ENCODE measurements around the gene MT3.

Gene MT3

DNA sequence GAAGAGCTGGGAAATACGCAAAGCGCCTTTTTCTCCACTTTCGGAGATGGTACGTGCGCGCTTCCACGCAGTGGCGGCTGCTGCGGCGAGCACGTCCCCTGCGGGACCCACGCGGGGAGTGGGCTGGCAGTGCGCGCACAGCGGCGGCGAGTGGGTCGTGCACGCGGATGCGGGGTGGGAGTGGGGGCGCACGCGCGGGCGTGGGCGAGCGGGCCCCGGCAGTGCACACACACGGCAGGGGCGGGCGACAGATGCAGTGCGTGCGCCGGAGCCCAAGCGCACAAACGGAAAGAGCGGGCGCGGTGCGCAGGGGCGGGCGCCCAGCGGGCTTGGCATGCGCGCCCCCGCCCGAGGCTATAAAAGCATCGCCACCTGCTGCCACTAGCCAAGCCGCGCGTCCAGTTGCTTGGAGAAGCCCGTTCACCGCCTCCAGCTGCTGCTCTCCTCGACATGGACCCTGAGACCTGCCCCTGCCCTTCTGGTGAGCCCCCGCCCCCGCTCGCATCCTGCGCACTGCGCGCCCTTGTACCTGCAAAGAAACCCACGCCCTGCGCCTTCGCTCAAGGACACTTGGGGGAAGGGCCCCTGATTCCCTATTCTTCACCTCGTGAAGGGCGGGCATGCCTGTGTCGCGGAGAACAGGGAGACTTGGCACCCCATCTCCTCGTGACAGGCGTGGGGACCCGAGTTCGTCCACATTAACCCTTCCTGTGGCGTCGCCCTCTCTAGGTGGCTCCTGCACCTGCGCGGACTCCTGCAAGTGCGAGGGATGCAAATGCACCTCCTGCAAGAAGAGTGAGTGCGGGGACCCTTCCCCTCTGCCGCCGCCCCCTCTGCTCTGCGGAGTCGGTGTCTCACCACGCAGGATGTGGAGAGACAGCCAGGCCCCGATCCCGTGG, at the start of gene MT3:
Gene MT3, plus strand, starts transcription at position 388 of the 899 bp plus-strand sequence. Its CDS starts 63 bp downstream, at position 451.
- Histone ChIP-seq H3K4me3 (ENCODE audit: low read length) (peak within 1 kb of the TSS; percentile 61), H3K9me3 (ENCODE audit: control insufficient read depth, low read length) (no peaks in the 10 kb centered on the region), H3K36me3 (ENCODE audit: control insufficient read depth, insufficient read depth, low read length, severe bottlenecking) (no peaks in the 10 kb centered on the region), H3K9ac (ENCODE audit: low read length) (no peak within 1 kb of the TSS), H3K4me1 (ENCODE audit: control insufficient read depth, insufficient read depth, low read length) (peaks cover 19% of the 10 kb centered on the region), H3K27me3 (replicated peaks; ENCODE audit: control insufficient read depth, insufficient read depth, low read length) (peaks cover 30% of the 10 kb centered on the region)
- DNase-seq (ENCODE audit: low read depth), result peak; percentile 59

DNA sequence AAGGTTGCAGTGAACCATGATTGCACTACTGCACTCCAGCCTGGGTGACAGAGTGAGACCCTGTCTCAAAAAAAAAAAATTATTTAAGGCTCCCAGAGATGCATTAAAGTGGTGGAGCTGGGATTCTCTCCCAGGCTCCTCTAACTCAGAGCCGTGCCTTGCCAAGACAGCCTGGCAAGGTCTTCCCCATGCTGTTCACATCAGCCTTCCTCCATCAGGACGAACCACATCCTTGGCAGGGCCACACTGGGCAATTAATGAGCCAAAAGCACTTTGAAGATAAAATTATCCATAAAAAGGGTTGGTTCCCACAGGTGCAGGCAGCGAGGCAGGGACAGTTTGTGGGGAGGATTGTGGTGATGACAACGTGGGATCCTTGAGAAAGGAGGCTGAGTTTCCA, 49.7 kb upstream of the MT3 start:
- no peak overlapping the region for H3K9ac ChIP-seq (ENCODE audit: low read length)
- peaks cover 10% of the 10 kb centered on the region for H3K27me3 ChIP-seq (replicated peaks; ENCODE audit: control insufficient read depth, insufficient read depth, low read length)
- no peaks in the 10 kb centered on the region for H3K9me3 ChIP-seq (ENCODE audit: control insufficient read depth, low read length)
- DNase-seq (ENCODE audit: low read depth), result no peak
- H3K4me3 ChIP-seq (ENCODE audit: low read length), result no peak overlapping the region
- peaks cover 11% of the 10 kb centered on the region for H3K4me1 ChIP-seq (ENCODE audit: control insufficient read depth, insufficient read depth, low read length)
- H3K36me3 ChIP-seq (ENCODE audit: control insufficient read depth, insufficient read depth, low read length, severe bottlenecking), result no peaks in the 10 kb centered on the region

DNA sequence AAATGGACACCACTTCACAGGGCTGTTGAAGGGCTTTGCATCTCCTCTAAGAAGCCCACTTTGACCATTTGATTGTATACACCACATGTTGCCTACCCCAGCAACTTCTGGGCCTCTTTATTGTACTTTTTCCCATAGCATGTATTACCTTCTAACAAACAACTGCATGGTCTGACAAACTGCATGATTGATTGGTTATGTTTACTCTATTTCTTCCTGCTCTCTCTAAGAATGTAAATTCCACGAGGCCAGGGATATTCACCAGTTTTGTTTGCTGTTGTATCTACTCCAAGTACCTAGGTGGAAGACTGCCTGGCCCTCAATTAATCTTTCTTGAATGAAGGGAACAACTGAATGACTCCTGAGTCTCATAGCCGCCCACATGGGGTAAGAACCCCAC, 47.3 kb upstream of the MT3 start:
- no peak for DNase-seq (ENCODE audit: low read depth)
- H3K36me3 ChIP-seq (ENCODE audit: control insufficient read depth, insufficient read depth, low read length, severe bottlenecking), result no peaks in the 10 kb centered on the region
- no peak overlapping the region for H3K4me3 ChIP-seq (ENCODE audit: low read length)
- H3K9ac ChIP-seq (ENCODE audit: low read length), result no peak overlapping the region
- peaks cover 7% of the 10 kb centered on the region for H3K4me1 ChIP-seq (ENCODE audit: control insufficient read depth, insufficient read depth, low read length)
- peaks cover under 1% of the 10 kb centered on the region for H3K27me3 ChIP-seq (replicated peaks; ENCODE audit: control insufficient read depth, insufficient read depth, low read length)
- H3K9me3 ChIP-seq (ENCODE audit: control insufficient read depth, low read length), result no peaks in the 10 kb centered on the region

DNA sequence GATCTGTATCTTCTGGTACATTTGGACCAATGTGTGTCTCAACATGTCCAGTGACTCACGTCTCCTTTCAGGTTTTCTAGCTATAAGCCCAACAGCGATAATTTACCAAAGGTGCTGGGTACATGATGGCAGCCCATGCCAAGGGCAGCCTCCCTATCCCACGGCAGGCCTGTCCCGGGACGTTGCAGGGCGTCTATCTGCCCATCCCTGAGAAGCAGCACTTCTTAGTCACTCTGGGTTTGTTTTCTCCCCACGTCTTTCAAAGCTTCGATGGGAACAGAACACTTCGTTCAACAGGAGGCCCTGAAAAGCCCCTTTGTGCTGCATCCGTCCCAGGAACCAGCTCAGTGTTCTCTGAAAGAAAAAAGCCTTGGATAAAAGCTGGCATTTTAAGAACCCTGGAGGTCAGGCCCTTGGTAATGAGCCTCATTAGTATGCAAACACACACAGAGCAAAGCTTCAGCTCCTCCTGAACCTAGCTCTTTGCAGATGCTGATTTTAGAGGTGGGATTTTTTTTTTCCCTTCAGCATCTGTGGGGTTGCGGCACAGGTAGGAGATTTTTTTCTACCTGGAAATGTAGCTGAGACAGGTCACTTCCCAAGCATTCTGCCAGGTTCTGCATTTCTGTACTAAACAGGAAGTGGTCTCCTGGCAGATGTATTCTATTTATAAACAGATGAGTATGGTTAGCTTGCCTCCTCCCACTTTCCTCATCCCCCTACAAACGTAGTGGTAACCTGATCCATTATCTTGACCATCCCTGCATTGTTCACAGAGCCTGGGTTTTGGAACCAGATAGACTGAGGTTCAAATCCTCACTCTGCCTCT, 42.0 kb upstream of the MT3 start:
- DNase-seq (ENCODE audit: low read depth), result no peak
- Histone ChIP-seq H3K4me1 (ENCODE audit: control insufficient read depth, insufficient read depth, low read length) (peaks cover 5% of the 10 kb centered on the region), H3K4me3 (ENCODE audit: low read length) (no peak overlapping the region)

DNA sequence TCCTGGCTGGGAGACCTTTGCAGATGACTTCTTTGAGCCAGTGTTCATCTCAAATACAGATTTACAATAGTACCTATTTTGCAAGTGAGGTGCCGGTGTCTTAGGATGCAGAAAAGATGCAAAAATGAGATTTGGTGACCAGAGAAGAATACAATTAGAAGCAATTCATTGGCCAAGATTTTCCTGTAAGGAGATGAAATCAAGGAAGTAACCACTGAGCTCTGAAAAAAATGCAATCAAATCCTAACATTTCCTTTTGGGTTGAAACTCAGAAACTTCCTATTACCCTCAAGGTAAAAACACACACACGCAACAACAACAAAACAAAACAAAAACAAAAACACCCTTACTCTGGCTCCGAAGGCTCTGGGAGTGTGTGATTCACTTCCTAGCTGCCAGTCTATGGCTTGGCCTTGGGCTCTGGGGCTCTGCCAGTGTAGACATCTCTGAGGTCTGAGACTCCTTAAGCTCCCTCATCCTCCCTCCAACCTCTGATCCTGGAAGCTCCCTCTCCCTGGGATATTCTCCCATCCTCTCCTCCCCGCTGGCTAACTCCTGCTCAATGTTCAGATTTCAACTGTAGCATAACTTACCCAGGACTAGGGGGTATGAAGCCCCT, 41.3 kb upstream of the MT3 start:
- H3K4me3 ChIP-seq (ENCODE audit: low read length), result no peak overlapping the region
- no peaks in the 10 kb centered on the region for H3K27me3 ChIP-seq (replicated peaks; ENCODE audit: control insufficient read depth, insufficient read depth, low read length)
- no peak for DNase-seq (ENCODE audit: low read depth)
- peaks cover 5% of the 10 kb centered on the region for H3K4me1 ChIP-seq (ENCODE audit: control insufficient read depth, insufficient read depth, low read length)
- H3K36me3 ChIP-seq (ENCODE audit: control insufficient read depth, insufficient read depth, low read length, severe bottlenecking), result no peaks in the 10 kb centered on the region
- no peaks in the 10 kb centered on the region for H3K9me3 ChIP-seq (ENCODE audit: control insufficient read depth, low read length)
- H3K9ac ChIP-seq (ENCODE audit: low read length), result no peak overlapping the region

More for the DNA sequence above, 42.0 kb upstream of the MT3 start:
- no peaks in the 10 kb centered on the region for H3K27me3 ChIP-seq (replicated peaks; ENCODE audit: control insufficient read depth, insufficient read depth, low read length)
- H3K9me3 ChIP-seq (ENCODE audit: control insufficient read depth, low read length), result no peaks in the 10 kb centered on the region
- H3K36me3 ChIP-seq (ENCODE audit: control insufficient read depth, insufficient read depth, low read length, severe bottlenecking), result no peaks in the 10 kb centered on the region
- no peak overlapping the region for H3K9ac ChIP-seq (ENCODE audit: low read length)

DNA sequence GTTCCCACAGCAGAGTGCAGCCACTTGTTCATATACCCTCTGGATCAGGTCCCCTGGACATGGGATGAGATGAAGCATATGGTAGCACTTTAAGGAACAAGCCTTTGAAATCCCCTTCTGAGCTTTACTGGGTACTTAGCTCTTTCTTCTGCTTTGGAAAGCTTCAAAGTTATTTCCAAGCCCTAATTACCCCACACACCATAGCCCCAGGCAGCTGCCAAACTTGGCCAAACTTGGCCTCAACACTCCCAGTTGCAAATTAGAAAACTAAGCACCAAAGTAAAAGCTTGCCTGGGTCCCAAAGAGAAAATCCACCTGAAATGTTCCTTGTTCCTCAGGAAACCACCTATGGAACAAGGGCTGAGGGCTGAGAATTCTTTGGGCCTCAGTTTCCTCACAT, 40.2 kb upstream of the MT3 start:
- H3K4me3 ChIP-seq (ENCODE audit: low read length), result no peak overlapping the region
- no peak overlapping the region for H3K9ac ChIP-seq (ENCODE audit: low read length)
- no peak for DNase-seq (ENCODE audit: low read depth)
- peaks cover 5% of the 10 kb centered on the region for H3K4me1 ChIP-seq (ENCODE audit: control insufficient read depth, insufficient read depth, low read length)
- H3K9me3 ChIP-seq (ENCODE audit: control insufficient read depth, low read length), result no peaks in the 10 kb centered on the region
- no peaks in the 10 kb centered on the region for H3K27me3 ChIP-seq (replicated peaks; ENCODE audit: control insufficient read depth, insufficient read depth, low read length)
- H3K36me3 ChIP-seq (ENCODE audit: control insufficient read depth, insufficient read depth, low read length, severe bottlenecking), result no peaks in the 10 kb centered on the region

DNA sequence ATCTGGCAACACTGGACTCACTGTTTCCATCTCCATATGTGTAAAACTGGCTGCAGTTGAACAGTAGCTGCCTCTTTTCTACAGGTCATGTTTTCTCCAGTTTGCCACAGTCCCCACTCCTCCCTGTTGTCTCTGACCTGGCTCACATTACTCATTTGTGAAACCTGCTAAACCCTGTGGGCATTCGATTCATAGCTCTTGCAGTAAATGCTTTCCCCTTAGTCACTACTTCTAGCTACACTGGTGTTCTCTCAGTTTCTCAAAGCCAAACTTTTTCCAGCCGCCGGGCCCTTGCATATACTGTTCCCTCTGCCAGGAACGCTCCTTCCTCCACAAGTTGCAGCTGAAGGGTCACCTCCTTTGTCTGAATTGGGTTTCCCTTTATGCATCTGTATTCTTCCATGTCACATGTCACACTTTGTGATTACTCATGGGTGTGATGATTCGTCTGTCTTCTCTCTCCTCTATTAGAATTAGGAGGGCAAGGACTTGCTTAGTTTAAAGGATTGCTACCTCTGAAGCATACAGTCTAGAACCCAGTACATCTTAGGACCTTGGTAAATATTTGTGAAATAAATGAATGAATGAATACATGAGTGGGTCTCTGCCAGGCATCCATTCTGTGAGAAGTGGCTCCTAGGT, 39.5 kb upstream of the MT3 start:
- H3K9me3 ChIP-seq (ENCODE audit: control insufficient read depth, low read length), result no peaks in the 10 kb centered on the region
- peaks cover 5% of the 10 kb centered on the region for H3K4me1 ChIP-seq (ENCODE audit: control insufficient read depth, insufficient read depth, low read length)
- H3K9ac ChIP-seq (ENCODE audit: low read length), result no peak overlapping the region
- DNase-seq (ENCODE audit: low read depth), result no peak
- H3K36me3 ChIP-seq (ENCODE audit: control insufficient read depth, insufficient read depth, low read length, severe bottlenecking), result no peaks in the 10 kb centered on the region
- H3K4me3 ChIP-seq (ENCODE audit: low read length), result no peak overlapping the region
- peaks cover 6% of the 10 kb centered on the region for H3K27me3 ChIP-seq (replicated peaks; ENCODE audit: control insufficient read depth, insufficient read depth, low read length)

DNA sequence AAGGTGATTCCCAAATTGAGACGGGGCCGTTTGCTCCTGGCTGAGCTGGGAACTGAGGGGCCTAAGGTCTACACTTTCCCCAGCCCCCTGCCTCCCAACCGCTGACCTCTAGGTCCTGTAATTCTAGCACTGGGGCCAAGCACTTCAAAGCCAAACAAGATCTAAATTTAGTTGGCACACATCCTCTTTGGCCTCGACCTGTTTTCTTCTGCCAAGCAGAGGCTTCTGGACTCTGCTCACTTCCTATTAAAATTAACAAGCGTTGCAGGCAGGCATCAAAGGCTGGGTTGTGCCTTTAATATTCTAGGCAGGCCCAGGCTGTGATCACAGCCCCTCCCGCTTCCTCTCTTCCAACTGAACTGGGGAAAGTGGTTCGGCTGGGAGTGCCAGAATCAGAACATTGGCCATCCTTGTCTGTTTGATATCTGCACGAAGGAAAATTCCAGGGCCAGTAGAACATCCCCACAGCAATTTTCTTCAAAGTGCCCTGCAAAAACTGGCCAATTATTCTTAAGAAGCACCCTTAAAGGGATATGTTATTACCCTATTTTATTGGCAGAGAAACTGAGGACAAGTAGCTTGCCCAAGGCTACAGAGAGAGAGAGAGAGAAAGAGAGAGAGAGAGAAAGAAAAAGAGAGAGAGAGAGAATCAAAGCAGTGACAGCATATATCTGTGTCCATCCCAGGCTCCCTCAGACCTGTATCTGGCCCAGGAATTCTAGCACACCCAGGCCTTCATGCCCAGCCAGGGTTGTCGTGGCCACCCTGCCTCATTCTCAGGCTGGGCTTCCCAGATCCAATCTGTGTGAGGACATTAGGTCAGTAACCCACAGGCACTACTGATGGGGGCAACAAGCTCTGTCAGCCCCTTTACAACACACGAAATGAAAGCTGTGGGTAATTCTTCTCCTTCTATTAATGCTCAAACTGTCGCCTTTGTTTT, 37.3 kb upstream of the MT3 start:
- peaks cover 8% of the 10 kb centered on the region for H3K27me3 ChIP-seq (replicated peaks; ENCODE audit: control insufficient read depth, insufficient read depth, low read length)
- no peak for DNase-seq (ENCODE audit: low read depth)
- H3K9me3 ChIP-seq (ENCODE audit: control insufficient read depth, low read length), result no peaks in the 10 kb centered on the region
- H3K36me3 ChIP-seq (ENCODE audit: control insufficient read depth, insufficient read depth, low read length, severe bottlenecking), result no peaks in the 10 kb centered on the region
- H3K4me1 ChIP-seq (ENCODE audit: control insufficient read depth, insufficient read depth, low read length), result peaks cover 5% of the 10 kb centered on the region
- no peak overlapping the region for H3K4me3 ChIP-seq (ENCODE audit: low read length)
- no peak overlapping the region for H3K9ac ChIP-seq (ENCODE audit: low read length)

DNA sequence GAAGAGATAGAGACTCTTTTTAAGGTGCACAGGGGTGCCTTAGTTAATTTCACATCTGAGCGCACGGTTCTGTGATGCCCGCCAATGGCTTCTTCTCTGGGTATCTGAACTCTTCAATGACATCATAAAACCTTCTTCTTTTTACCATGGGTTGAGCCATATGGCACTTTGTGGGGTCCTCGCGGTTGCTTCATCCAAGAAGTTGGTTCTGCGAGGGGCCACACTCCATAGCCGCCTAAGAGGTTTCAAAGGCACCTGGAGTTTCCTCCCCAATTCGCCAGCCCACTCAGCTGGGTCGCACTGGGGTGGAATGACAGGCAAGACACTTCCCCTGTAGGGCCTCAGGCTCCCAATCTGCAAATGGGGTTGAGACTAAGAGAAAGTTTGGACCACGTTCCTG, 34.9 kb upstream of the MT3 start:
- peaks cover 5% of the 10 kb centered on the region for H3K4me1 ChIP-seq (ENCODE audit: control insufficient read depth, insufficient read depth, low read length)

DNA sequence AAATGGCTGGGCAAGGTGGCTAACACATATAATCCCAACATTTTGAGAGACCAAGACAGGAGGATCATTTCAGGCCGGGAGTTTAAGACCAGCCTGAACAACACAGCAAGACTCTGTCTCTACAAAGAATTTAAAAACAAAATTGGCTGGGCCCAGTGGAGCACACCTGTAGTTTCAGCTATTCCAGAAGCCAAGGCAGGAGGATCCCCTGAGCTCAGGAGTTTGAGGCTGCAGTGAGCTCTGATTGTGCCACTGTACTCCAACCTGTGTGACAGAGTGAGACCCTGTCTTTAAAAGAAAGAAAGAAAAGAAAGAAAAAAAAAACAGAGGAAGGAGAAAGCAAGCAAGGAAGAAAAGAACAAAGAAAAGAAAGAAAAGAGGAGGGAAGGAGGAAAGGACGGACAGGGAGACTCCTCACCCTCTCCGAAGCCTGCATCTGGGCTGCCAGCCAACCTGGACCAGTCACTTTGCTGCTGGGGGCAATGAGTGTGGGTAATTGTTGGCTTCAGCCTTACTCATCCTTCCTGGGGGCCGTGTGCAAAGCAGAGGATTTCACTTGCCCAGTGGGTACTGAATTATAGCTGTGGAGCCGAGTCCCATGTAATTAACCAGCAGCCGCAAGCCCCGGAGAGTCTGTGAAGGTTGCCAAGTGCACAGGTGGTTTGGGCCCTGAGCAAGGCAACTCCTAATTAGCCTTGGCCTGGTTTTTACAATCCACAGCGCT, 31.1 kb upstream of the MT3 start:
- DNase-seq (ENCODE audit: low read depth), result peak; percentile 42
- Histone ChIP-seq H3K27me3 (replicated peaks; ENCODE audit: control insufficient read depth, insufficient read depth, low read length) (peaks cover 8% of the 10 kb centered on the region), H3K9ac (ENCODE audit: low read length) (no peak overlapping the region), H3K4me3 (ENCODE audit: low read length) (no peak overlapping the region), H3K36me3 (ENCODE audit: control insufficient read depth, insufficient read depth, low read length, severe bottlenecking) (no peaks in the 10 kb centered on the region), H3K9me3 (ENCODE audit: control insufficient read depth, low read length) (no peaks in the 10 kb centered on the region), H3K4me1 (ENCODE audit: control insufficient read depth, insufficient read depth, low read length) (no peaks in the 10 kb centered on the region)

More for the DNA sequence above, 34.9 kb upstream of the MT3 start:
- peaks cover 8% of the 10 kb centered on the region for H3K27me3 ChIP-seq (replicated peaks; ENCODE audit: control insufficient read depth, insufficient read depth, low read length)
- no peaks in the 10 kb centered on the region for H3K36me3 ChIP-seq (ENCODE audit: control insufficient read depth, insufficient read depth, low read length, severe bottlenecking)
- no peak overlapping the region for H3K9ac ChIP-seq (ENCODE audit: low read length)
- no peak for DNase-seq (ENCODE audit: low read depth)
- no peak overlapping the region for H3K4me3 ChIP-seq (ENCODE audit: low read length)
- H3K9me3 ChIP-seq (ENCODE audit: control insufficient read depth, low read length), result no peaks in the 10 kb centered on the region

All from adipocyte (in vitro differentiated cells).